Right atrium auricular region (tissue), 2 donors: ENCODE results near the gene RAPGEF6. TPM values are rescaled to one million over a fixed set of nuclear protein-coding genes. Genes with fewer than 3 reads are reported as not detected.

Experiments
- DNase-seq: peaks from one replicate; pipeline ENCODE4 v3.0.0-alpha.2; 2019; ENCODE audit warnings: low spot score
- H3K27ac ChIP-seq, 2 donors: fragments of 200-600 bp; sonication (generic); 1 replicate in 1 of 2; 2 replicates in 1 of 2; pipeline ENCODE4 v1.5.1; 2016 to 2019
- H3K27me3 ChIP-seq, 2 donors: fragments of 200-600 bp; sonication (generic); one replicate each; pipeline versions ENCODE4 v1.5.1 to v1.6.0; 2017 to 2019
- H3K36me3 ChIP-seq: fragments of 200-600 bp; sonication (generic); one replicate; pipeline ENCODE4 v1.5.1; 2016
- H3K4me1 ChIP-seq, 2 donors: fragments of 200-600 bp; sonication (generic); one replicate each; pipeline versions ENCODE4 v1.5.1 to v1.6.0; 2017 to 2019
- H3K4me3 ChIP-seq, 2 donors: fragments of 200-600 bp; sonication (generic); 1 replicate in 1 of 2; 2 replicates in 1 of 2; pipeline ENCODE4 v1.5.1; 2017 to 2019; ENCODE audit warnings: mild to moderate bottlenecking in 1 of 2, moderate library complexity in 1 of 2
- H3K9me3 ChIP-seq, 2 donors: fragments of 200-600 bp; sonication (generic); one replicate each; pipeline ENCODE4 v1.5.1; 2019
- CTCF ChIP-seq, 2 donors: fragments of 200-600 bp; sonication (generic); IDR thresholded peaks; one replicate each; pipeline ENCODE4 v1.5.1; 2019; ENCODE audit warnings: antibody characterized with exemption in 2 of 2
- total RNA-seq, 2 donors: library from RNA; depleted of rRNA; stranded (reverse); fragments of >200 nt; gene quantifications; one replicate each; pipeline ENCODE4 v1.1.0, GENCODE V29; 2016

The RAPGEF6 gene
- total RNA-seq, 2 donors from 2014 or later: 10.0 to 14.0 TPM

- no peak for DNase-seq
- Histone ChIP-seq H3K9me3 (no peaks in the 10 kb centered on the region), H3K4me1 (peaks cover 0 to 28% of the 10 kb centered on the region in 2 donors), H3K27ac (no peak overlapping the region), H3K27me3 (no peaks in the 10 kb centered on the region), H3K4me3 (no peak overlapping the region), H3K36me3 (peaks cover 5% of the 10 kb centered on the region)
- TF ChIP-seq CTCF (IDR thresholded peaks at IDR 0.05): no peak
These were observed 111.4 kb downstream of the RAPGEF6 start for GRCh38 chr5:131523500-131524185.

DNA sequence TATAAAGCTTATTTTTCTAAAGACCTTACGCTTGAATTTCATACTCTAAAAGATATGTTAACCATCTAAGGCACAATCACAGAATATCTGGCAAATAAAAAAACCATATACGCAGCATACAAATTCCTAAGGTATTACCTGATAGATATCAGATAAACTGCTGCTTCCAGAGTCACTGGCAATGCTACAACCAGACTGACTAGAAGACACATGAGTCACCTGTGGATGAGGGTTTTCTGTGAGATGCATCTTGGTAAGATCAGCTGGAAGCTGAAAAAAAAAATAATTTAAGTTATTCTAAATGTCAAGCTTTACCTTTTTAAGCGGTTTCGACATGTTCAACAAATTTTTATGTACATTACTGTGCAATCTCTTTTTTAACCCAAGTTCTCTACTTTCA, 113.8 kb downstream of the RAPGEF6 start:
- H3K36me3 ChIP-seq: peaks cover 5% of the 10 kb centered on the region
- no peaks in the 10 kb centered on the region for H3K27me3 ChIP-seq
- peaks cover 0 to 28% of the 10 kb centered on the region in 2 donors for H3K4me1 ChIP-seq
- no peak for DNase-seq
- H3K27ac ChIP-seq: no peak overlapping the region
- H3K9me3 ChIP-seq: no peaks in the 10 kb centered on the region
- no peak overlapping the region for H3K4me3 ChIP-seq
- no peak for TF ChIP-seq CTCF (IDR thresholded peaks at IDR 0.05)

- Histone ChIP-seq H3K9me3 (no peaks in the 10 kb centered on the region), H3K4me1 (peaks cover 0 to 8% of the 10 kb centered on the region in 2 donors), H3K4me3 (no peak overlapping the region), H3K27me3 (no peaks in the 10 kb centered on the region), H3K27ac (no peak overlapping the region), H3K36me3 (peaks cover under 1% of the 10 kb centered on the region)
- no peak for DNase-seq
- no peak for TF ChIP-seq CTCF (IDR thresholded peaks at IDR 0.05)
These were observed 119.7 kb downstream of the RAPGEF6 start for GRCh38 chr5:131515348-131515747.

GRCh38 chr5:131514316-131515283, 120.4 kb downstream of the RAPGEF6 start:
- no peak overlapping the region for H3K27ac ChIP-seq
- no peak overlapping the region for H3K4me3 ChIP-seq
- no peaks in the 10 kb centered on the region for H3K36me3 ChIP-seq
- no peak for TF ChIP-seq CTCF (IDR thresholded peaks at IDR 0.05)
- peaks cover 0 to 8% of the 10 kb centered on the region in 2 donors for H3K4me1 ChIP-seq
- DNase-seq: no peak
- no peaks in the 10 kb centered on the region for H3K27me3 ChIP-seq
- no peaks in the 10 kb centered on the region for H3K9me3 ChIP-seq

- Histone ChIP-seq H3K27me3 (no peaks in the 10 kb centered on the region), H3K27ac (no peak overlapping the region), H3K4me3 (no peak overlapping the region), H3K36me3 (no peaks in the 10 kb centered on the region), H3K9me3 (no peaks in the 10 kb centered on the region), H3K4me1 (peaks cover 0 to 8% of the 10 kb centered on the region in 2 donors)
- no peak for TF ChIP-seq CTCF (IDR thresholded peaks at IDR 0.05)
- DNase-seq: no peak
These were observed 121.2 kb downstream of the RAPGEF6 start for GRCh38 chr5:131513780-131514179.
